ENCODE data around the gene CTNNA1.
"Not testable (repeated sequence)": the region's sequence is repeated elsewhere in the genome, so short reads cannot be mapped to it uniquely, and the experiment has no call there.

Gene CTNNA1

GRCh38 chr5:138770977-138771376 lies 17.8 kb downstream of the CTNNA1 start:
- DNase-seq, result no peak
- Histone ChIP-seq H3K36me3 (replicated peaks) (peaks cover 2% of the 10 kb centered on the region), H3K27ac (no peak overlapping the region), H3K27me3 (replicated peaks) (no peaks in the 10 kb centered on the region), H3K4me3 (ENCODE audit: low read depth, low read length) (no peak overlapping the region)
- in situ Hi-C loops (cut with HindIII; ENCODE audit: low pct_ligation_motif_present, low sequenced_read_pairs), result no loop called here
- TF ChIP-seq CTCF (IDR thresholded peaks at IDR 0.05; ENCODE audit: low read depth, low read length, missing control alignments), result no peak

- no peak for TF ChIP-seq CTCF (IDR thresholded peaks at IDR 0.05; ENCODE audit: low read depth, low read length, missing control alignments)
- Histone ChIP-seq H3K36me3 (replicated peaks) (peaks cover 3% of the 10 kb centered on the region), H3K4me3 (ENCODE audit: low read depth, low read length) (no peak overlapping the region), H3K27me3 (replicated peaks) (no peaks in the 10 kb centered on the region), H3K27ac (no peak overlapping the region)
- in situ Hi-C loops (cut with HindIII; ENCODE audit: low pct_ligation_motif_present, low sequenced_read_pairs), result no loop called here
- no peak for DNase-seq
Measured at GRCh38 chr5:138772986-138773594, 19.9 kb downstream of the CTNNA1 start.

GRCh38 chr5:138773624-138774023 lies 20.4 kb downstream of the CTNNA1 start:
- H3K27ac ChIP-seq; H3K27me3 ChIP-seq (replicated peaks); in situ Hi-C loops (cut with HindIII; ENCODE audit: low pct_ligation_motif_present, low sequenced_read_pairs); H3K36me3 ChIP-seq (replicated peaks); H3K4me3 ChIP-seq (ENCODE audit: low read depth, low read length); DNase-seq: not testable (repeated sequence)

GRCh38 chr5:138775034-138775433 lies 21.8 kb downstream of the CTNNA1 start:
- no peak overlapping the region for H3K27ac ChIP-seq
- no peak overlapping the region for H3K4me3 ChIP-seq (ENCODE audit: low read depth, low read length)
- TF ChIP-seq CTCF (IDR thresholded peaks at IDR 0.05; ENCODE audit: low read depth, low read length, missing control alignments), result no peak
- in situ Hi-C loops (cut with HindIII; ENCODE audit: low pct_ligation_motif_present, low sequenced_read_pairs), result no loop called here
- peaks cover 11% of the 10 kb centered on the region for H3K36me3 ChIP-seq (replicated peaks)
- no peak for DNase-seq
- no peaks in the 10 kb centered on the region for H3K27me3 ChIP-seq (replicated peaks)

- in situ Hi-C loops (cut with HindIII; ENCODE audit: low pct_ligation_motif_present, low sequenced_read_pairs), result no loop called here
- Histone ChIP-seq H3K27me3 (replicated peaks) (no peaks in the 10 kb centered on the region), H3K4me3 (ENCODE audit: low read depth, low read length) (no peak overlapping the region), H3K36me3 (replicated peaks) (peaks cover 20% of the 10 kb centered on the region), H3K27ac (no peak overlapping the region)
- DNase-seq, result no peak
- TF ChIP-seq CTCF (IDR thresholded peaks at IDR 0.05; ENCODE audit: low read depth, low read length, missing control alignments), result no peak
Measured at GRCh38 chr5:138778234-138778633, 25.0 kb downstream of the CTNNA1 start.

- Histone ChIP-seq H3K36me3 (replicated peaks) (peaks cover 21% of the 10 kb centered on the region), H3K27me3 (replicated peaks) (no peaks in the 10 kb centered on the region), H3K4me3 (ENCODE audit: low read depth, low read length) (no peak overlapping the region), H3K27ac (no peak overlapping the region)
- in situ Hi-C loops (cut with HindIII; ENCODE audit: low pct_ligation_motif_present, low sequenced_read_pairs), result no loop called here
- DNase-seq, result no peak
- TF ChIP-seq CTCF (IDR thresholded peaks at IDR 0.05; ENCODE audit: low read depth, low read length, missing control alignments), result no peak
Measured at GRCh38 chr5:138783976-138784375, 30.8 kb downstream of the CTNNA1 start.

Data from brain microvascular endothelial cell (primary cell).